ENCODE data around the gene FGGY.

DNA sequence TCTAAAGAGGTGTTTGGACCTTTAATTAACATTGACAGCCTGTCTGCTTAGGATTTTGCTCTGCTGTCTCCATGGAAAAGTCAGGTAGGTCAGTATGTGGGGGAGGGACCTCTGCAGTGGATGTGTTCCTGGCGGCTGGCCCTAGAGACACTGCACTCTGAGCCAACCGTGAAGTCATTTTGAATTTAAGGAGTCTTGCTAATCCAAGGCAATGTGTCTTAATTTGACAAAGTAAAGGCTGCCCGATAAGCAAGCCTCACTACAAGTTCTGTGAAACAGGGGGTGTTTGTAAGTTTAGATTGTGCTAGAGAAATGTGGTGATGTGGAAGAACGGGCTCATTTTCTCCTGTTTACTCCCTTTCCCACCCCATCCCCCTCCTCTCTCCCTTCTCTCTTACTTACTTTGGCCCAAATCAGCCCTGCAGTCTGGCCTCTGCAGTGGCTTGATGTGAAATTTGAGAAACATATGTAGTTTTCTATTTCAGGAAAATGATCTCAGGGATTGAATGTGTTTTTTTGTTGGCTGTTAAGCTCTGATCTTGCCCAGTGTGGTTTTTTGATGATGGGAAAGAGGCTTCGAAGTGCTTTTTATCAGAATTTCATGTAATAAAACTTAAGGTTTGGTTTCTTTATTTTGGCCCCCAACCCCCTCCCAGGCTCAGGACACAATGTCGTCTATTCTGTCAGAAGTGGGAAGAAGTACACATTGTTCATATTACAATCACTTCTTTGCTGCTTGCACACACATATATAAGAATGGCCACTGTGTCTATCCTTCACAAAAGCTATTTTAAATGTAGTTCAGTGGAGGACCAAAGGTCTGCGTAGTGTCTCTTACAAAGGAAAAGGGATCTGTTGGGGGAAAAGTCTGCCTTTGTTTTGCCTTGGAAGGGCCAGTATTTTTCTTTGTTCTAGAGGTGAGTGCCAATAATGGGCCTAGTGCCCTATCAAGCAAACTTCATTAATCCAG lies 96.6 kb downstream of the FGGY start:
- TF ChIP-seq, protein P1, sequence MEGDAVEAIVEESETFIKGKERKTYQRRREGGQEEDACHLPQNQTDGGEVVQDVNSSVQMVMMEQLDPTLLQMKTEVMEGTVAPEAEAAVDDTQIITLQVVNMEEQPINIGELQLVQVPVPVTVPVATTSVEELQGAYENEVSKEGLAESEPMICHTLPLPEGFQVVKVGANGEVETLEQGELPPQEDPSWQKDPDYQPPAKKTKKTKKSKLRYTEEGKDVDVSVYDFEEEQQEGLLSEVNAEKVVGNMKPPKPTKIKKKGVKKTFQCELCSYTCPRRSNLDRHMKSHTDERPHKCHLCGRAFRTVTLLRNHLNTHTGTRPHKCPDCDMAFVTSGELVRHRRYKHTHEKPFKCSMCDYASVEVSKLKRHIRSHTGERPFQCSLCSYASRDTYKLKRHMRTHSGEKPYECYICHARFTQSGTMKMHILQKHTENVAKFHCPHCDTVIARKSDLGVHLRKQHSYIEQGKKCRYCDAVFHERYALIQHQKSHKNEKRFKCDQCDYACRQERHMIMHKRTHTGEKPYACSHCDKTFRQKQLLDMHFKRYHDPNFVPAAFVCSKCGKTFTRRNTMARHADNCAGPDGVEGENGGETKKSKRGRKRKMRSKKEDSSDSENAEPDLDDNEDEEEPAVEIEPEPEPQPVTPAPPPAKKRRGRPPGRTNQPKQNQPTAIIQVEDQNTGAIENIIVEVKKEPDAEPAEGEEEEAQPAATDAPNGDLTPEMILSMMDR (IDR thresholded peaks at IDR 0.05; ENCODE audit: borderline replicate concordance, extremely low read depth, low read length, poor library complexity, severe bottlenecking): no peak
- no peak for TF ChIP-seq EZH2 (IDR thresholded peaks at IDR 0.05; ENCODE audit: borderline replicate concordance, low read depth, low read length, severe bottlenecking)

Data from DND-41 (cell line).